Fibroblast of skin of right quadriceps (primary cell): ENCODE results near the gene RBPJL.

Experiments used
- DNase-seq: peaks from one replicate; pipeline ENCODE4 v3.0.0-alpha.2; 2013

RBPJL gene, protein sequence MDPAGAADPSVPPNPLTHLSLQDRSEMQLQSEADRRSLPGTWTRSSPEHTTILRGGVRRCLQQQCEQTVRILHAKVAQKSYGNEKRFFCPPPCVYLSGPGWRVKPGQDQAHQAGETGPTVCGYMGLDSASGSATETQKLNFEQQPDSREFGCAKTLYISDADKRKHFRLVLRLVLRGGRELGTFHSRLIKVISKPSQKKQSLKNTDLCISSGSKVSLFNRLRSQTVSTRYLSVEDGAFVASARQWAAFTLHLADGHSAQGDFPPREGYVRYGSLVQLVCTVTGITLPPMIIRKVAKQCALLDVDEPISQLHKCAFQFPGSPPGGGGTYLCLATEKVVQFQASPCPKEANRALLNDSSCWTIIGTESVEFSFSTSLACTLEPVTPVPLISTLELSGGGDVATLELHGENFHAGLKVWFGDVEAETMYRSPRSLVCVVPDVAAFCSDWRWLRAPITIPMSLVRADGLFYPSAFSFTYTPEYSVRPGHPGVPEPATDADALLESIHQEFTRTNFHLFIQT

DNA sequence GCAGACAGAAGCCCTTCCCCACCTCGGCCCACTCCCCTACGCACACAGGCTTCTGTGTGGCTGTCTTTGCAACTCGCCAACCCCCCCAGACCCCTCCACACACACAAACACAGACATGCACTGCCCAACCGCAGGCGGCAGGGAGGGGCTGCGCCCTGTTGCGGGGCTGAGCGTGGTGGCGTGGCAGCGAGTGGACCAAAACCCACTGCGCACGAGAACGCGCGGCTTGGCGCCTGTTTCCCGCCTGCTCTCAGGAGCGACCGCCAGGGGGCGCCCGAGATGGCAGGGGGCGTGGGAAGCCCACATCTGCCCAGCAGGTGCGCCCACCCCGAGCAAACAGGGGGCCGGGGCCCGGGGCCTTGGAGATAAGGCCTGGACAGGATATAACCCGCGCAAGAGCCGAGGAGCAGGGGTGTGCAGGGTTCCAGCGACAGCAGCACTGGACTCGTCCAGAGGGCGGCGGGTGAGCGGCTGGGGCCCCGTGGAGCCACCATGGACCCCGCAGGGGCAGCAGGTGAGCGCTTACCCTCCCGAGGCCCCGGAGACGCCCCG is at the start of gene RBPJL:
Gene RBPJL, plus strand, starts transcription at position 410 of the 552 bp plus-strand sequence. Its CDS starts 83 bp downstream, at position 493.
- no peak for DNase-seq

DNA sequence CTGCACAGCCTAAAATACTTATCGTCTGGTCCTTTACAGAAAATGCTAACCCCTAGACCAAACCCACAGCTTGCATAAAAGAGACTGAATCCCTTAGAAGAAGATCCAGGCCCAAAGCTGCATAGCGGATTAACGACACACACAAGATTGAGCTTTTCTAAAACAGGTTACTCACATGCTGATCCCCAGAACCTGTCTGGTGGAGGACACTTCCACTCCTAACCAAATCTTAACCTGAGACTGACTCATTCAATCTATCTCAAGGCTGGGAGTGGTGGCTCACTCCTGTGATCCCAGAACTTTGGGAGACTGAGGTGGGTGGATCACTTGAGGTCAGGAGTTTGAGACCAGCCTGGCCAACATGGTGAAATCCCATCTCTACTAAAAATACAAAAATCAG is 49.5 kb upstream of the RBPJL start:
- no peak for DNase-seq

DNA sequence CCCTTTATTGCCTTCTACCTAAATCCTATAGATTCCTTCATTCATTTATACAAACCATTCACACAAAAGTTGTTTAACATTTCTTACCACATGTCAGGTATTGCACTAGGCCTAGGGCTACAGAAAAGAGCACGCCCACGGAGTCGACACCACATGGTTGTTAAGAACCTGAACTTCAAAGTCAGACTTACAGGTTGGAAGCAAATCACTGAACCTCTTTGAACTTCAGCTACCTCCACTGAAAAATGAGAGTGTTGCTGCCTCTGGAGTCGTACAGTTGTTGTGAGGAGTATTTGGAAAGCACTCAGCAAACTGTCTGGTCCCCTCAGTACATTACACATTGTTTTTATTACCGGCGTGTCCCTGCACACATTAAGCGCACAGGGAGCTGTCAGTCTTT is 48.9 kb upstream of the RBPJL start:
- no peak for DNase-seq

DNA sequence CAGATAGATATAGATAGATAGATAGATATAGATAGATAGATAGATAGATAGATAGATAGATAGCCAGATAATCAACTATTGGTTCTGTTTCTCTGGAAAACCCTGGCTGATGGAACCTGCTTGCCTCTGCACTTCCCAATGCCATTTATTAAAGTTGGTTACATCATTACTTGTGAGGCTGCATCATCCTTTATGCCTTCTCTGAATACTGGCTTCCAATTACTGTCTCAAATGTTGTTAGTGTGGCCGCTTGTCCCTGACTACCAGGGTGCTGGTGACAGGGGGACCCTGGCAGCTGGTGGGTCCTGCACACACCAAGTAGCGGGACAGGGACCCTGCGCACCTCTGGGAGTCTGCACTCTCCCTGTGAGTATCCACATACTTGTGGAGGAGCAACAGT is 48.4 kb upstream of the RBPJL start:
- DNase-seq, result no peak

DNA sequence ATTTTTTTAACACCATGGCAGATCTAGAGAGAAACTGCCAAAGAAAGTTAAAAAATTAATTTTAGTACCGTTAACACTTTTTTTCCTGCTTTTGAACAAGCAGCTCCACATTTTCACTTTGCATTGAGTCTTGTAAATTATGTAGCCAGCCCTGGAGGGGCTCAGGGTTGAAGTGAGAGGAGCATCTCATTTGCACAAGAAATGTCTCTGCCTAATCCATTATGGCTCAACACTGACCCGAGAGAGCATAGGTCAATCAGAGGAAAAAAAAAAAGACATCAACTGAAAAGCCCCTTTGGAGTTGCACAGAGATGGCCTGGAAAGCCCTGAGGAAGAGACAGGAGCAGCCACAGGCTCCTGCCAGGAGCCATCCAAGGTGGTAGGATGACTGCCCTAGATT is 48.0 kb upstream of the RBPJL start:
- DNase-seq, result no peak

DNA sequence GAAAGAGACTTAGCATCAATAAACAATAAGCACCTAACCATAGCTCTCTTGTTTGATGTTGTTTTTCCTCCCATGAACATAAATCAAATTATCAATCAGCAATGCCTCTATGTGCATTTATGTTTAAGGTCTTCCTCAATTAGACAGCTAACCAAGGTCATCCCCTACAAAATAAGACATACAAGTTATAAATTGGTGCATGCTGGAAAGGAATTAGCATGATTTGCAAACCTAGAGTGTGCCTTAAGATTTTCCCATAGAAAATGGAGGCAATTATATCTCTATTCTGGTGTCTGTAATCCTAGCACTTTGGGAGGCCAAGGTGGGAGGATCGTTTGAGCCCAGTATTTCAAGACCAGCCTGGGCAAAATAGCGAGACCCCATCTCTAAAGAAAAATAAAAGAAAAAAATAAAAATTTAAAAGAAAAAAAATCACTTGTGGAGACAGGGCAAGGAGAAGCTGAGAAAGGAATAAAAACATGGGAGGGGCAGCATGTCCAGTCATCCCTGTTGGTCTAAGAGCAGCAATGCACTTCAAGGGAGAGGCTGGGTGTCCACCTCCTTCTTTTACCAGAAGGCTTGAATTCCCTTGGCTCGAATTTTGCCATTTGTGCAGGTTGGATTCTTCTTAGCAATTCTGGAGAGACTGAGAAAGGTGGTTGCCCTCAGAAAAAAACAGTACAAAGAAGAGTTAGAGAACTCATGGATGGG is 42.9 kb upstream of the RBPJL start:
- no peak for DNase-seq

DNA sequence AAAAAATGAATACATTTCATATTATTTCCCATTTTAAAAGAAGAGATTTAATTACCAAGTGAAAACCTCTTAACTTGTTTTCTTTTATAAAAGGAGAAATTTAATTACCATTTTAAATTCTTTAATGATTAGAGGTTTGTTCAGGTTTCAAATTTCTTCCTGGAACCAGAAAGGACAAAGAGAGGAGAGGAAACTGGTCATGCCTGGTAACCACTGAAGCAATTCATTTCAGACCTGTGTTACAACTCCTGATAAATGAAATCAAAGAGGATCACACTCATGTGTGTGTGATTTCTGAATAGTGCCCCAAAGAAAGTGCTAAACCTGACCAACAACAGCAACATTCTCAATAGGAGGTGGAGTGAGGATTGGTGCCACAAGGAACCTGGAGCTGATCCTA is 39.7 kb upstream of the RBPJL start:
- DNase-seq, result no peak

DNA sequence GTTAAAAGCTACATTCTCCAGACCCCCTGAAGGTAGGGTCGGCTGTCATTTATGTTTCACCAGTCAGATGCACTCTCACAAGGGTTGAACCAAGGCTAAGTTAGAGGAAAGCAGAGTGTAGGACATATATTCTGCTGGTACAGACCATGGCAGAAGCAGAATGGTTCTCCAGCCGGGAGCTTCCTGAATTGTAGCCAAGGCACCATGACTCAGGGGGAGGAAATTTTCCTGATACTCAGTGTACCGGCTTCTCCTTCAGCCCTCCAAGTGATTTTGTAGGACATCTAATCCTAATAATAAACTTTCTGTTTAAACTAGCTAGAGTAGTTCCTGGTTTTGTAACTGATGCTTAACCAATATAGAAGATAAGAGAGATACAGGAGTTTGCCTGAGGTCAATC is 38.1 kb upstream of the RBPJL start:
- no peak for DNase-seq

DNA sequence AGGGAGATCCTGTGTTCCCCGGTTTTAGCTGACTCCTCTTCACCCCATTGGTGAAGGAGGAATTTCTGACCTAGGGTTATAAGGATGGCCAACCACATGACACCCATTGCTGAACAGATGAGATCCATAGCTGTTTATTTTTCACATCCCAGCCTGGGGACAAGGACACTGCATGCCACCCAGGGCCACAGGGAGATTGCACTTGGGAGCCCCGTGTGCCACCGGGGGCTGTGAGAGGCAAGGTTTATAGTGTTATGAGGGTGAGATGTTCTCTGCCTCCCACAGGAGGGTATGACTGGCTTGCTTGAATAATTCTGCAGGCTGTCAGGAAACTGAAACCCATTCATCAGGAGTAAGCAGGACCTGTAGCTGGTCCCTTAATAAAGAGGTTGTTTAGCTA is 37.6 kb upstream of the RBPJL start:
- DNase-seq, result no peak

DNA sequence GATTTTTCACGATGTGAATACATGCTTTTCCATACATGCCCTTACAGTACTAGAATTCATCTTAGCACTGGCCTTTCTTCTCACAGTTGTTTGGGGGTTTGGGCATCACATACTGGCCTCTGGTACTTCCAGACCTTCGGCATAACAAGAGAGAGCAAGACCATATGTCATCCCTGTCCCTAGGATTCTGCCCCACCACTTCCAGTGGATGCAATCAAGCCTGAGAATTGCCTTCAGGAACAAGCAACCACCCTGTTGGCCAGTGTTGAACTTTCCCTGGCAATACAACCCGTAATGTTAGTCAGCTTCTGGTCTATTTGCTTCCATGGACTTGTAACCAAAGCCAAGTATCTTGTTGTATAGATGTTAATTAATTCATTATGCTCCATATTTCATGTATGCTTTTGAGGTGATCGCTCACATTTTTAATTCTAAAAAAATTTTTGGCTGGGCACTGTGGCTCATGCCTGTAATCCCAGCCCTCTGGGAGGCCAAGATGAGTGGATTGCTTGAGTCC is 36.8 kb upstream of the RBPJL start:
- DNase-seq, result no peak

DNA sequence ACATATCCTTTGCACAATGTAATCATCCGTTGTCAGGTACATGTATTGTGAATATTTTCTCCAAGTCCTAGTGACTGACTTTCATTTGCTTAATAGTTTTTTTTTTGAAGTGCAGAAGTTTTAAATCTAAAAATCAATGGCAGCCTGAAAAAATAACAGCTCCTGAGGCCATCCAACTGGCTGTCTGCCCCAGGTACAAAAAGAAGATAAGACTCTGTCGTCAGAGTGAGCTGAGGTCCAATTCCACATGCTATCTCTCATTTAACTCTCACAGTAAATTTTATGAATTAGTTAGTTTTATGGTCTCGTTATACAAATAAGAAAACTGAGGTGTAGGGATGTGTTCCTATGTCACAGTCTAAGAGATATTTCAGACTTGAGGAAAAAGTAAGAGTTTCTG is 31.3 kb upstream of the RBPJL start:
- no peak for DNase-seq

DNA sequence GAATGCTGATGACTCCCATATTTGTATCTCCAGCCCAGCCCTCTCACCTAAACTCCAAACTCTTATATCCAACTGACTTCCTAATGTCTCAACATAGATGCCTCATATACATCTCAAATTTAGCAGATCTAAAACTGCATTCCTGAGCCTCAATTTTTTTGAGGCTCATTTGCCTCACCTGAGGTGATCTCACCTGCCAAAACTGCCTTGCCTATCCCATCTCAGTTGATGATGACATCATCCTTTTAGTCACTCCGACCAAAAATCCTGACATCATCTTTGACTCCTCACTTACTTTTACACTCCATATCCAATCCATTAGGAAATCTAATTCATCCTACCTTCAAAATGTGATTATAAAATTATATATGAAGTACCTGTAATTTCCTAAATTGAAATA is 26.6 kb upstream of the RBPJL start:
- DNase-seq, result no peak

DNA sequence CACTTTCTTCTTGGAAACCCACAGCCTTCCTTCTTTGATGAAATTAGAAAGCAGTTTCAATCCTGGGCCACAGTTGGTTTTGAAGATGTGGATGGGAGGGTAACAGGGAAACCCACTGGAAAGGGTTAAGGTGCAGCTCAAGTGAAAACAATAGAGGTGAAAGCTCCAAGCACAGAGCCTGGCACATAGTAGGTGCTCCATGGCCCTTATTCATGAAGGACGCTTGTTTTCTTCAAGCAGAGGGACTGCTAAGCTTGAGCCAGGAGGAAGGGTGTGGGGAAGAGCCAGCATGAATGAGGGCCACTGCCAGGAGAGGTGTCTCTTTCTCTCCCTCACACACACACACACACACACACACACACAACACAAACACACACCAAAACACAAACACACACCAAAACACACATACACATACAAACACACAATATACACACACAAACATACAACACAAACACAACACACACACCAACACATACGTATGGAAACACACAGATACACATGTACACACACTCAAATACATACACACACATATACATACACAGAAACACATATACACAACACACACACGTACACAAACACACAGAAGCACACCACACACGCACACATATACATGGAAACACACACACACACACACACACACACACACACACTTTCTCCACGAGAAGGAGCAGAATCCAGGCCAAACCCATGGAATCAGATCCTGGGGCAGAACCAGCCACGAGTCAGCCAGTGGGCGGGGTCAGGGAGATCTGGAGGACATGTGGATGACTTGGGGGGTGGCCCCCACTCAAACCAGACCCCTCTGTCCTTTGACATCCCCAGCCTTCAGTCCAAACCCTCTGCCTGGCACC is 23.7 kb upstream of the RBPJL start:
- DNase-seq, result no peak

DNA sequence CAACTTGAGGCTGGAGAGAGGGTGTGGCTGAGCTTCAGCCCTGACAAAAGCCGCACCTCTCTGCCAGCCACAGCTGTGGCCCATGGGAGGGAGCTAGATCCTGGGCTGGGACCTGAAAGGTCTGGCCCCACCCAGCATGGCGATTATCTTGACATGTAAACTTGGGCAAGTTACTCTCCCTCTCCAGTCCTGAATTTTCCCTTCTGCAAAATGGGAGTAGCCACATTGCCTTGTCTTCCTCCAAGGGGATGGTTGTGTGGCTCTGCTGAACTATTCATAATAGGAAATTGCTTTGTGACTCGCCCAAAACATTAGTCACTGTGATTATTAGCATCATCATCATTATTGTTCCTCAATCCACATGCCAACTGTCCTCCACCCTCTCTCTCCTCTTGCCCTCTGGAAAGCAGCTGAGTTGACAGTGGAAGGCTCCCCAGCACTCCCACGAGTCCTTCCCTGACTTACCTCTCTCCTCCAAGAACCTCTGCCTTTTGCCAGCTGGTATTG is 23.0 kb upstream of the RBPJL start:
- DNase-seq, result no peak

DNA sequence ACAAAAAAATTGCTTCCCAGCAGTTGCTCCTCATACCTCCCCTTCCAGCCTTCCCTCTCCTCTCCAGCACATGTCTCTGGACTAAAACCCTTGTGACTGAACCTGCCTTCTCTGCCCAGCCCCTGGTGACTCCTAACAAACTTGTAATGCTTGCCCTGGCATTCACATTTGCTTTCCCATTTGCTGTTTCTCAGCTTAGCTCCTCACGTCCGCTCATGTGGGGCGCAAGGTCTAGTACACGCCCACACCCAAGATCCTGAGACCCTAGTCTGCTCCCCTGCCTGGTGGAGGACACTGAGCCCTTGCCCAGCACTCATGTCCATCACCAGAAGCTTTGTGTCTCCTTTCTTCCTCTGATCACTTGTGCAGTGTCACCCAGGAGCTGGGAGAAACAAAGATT is 18.3 kb upstream of the RBPJL start:
- DNase-seq, result no peak

DNA sequence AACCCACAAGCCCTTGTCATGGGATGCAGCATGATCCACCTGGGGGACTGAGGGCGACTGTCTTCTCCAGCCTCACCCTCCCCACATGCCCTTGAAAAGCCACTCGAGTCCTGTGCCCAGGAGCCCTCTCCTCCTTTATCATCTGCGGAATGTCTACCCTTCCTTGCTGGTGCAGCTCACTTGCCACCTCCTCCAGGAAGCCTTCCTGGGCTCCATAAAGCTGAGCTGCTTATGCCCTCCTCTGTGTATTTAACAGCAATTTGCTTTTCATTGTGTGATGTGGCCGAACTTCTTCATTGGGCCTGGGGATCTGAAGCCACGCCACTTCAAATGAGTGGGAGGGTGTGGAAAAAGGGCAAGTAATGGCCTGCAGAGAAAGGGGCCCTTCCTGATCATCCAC is 17.8 kb upstream of the RBPJL start:
- DNase-seq, result no peak

DNA sequence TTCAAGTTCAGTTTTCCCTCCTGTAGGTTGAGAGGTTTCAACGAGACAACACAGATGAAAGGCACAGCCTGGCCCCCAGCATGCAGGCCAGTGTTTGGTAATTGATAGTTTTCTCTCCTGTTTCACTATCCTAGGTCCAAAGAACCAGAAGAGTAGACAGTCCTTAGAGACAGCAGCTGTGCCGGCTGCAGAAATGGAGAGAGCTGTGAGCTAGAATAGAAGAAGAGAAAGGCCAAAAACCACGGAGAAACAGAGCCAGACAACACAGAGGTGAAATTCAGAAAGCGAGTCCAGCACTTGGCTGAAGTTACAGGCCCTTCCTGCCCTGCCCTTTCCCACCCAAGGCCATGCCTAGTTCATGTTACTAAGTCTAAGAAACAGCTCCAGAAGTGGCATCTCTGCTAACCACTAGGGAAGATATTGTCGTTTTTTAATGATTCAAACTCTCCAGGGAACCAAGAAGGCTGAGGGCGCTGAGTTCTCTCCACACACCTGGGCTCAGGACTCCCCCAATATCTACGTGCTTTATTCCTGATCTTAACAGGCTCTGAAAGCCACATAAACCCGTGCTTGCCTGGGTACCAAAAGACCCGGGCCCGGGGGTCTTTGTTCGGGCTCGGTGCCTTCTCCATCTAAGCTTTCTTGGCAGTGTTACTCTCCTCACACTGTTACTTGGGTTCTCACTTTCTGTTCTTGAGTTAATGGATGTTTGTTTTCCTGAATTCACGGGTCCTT is 16.5 kb upstream of the RBPJL start:
- no peak for DNase-seq

DNA sequence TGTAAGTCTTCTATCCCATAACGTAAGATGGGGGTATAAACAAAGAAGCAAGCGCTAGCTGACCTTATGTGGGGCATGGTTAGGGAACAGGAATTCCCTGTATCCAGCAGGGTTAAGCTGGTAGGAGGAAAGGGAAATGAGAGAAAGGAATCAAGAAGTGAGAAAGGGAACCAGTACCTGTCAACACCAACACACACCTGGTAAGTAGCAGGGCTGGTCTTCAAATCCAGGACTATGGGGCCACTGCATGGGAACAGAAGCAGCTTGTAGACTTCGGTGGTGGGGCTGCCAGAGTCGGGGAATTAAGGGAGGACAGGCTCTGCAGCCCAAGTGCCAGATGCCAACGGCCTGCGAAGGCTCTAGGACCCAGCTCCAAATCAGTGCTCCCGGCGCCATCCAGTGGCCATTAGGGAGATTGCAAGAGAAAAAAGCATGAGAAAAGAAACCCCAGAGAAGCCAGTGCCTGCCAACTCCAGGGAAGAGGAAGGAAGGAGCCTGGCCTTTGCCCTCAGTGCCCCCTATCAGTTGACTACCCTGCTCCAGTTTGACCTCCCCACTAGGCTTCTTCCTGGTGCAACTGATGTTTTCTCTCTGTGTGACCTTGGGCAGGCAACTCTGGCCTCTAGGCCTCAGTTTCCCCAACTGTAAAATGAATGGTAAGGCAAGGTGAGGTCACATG is 15.8 kb upstream of the RBPJL start:
- DNase-seq, result peak; percentile 64

DNA sequence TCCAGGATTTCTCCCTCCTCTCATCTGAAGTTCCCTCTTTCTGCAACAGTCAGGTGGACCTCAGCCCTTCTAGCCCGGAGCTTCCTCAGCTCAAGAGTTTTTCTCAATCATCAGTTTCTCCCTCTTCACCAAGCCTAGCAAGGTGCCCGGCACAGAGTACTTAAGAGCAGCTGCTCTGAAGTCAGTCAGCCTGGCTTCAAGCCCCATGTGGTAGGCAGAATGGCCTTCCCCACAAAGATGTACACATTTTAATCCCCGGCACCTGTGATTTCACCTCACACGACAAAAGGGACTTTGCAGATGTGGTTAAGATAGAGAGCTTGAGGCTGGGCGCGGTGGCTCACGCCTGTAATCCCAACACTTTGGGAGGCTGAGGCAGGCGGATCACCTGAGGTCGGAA is 15.1 kb upstream of the RBPJL start:
- no peak for DNase-seq

DNA sequence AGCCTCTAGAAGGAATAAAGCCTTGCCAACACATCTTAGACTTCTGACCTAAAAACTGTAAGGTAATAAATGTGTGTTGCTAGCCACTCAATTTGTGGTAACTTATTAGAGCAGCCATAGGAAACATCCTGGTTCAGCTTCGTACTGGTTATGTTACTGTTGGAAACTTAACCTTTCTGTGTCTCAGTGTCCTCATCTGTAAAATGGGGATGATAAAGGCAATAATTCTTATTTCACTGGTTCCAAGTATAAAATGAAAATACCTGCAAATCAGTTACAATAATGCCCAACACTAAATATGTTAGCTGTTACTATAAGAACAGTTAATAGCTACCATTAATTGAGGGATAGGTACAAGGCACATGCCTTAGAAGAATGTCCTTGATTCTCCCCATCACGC is 14.3 kb upstream of the RBPJL start:
- DNase-seq, result no peak
